ENCODE results near the gene CDYL. TPM values are rescaled to one million over a fixed set of nuclear protein-coding genes. Genes with fewer than 3 reads are reported as not detected.

CDYL gene
- total and polyA plus RNA-seq, 2 of the 4 experiments (the other 2 are of a cell fraction) = 14.2 to 92.1 TPM

GRCh38 chr6:4902363-4902762 is 126.2 kb downstream of the CDYL start:
- Histone ChIP-seq H2BK20ac (ENCODE audit: low read depth, low read length) (no peak overlapping the region), H2AK9ac (replicated peaks; ENCODE audit: low read depth, low read length, poor library complexity) (no peak overlapping the region), H4K91ac (ENCODE audit: insufficient read depth, low read depth, low read length) (no peak overlapping the region), H3K79me1 (ENCODE audit: low read depth in 1 of 2, low read length in 2 of 2) (peaks cover 21 to 44% of the 10 kb centered on the region in 2 experiments), H3K9me3 (ENCODE audit: control insufficient read depth, insufficient read depth, low read length) (0 out of 2 replicates have a peak, but pooled peaks cover 4% of the 10 kb centered on the region), H2AFZ (replicated peaks; ENCODE audit: low read length, poor library complexity) (no peak overlapping the region), H3K9ac (ENCODE audit: low read depth, low read length) (no peak overlapping the region), H3K27ac (ENCODE audit: insufficient read depth, low read length) (no peak overlapping the region), H3K9me1 (ENCODE audit: insufficient read depth, low read length) (peaks cover 10% of the 10 kb centered on the region; the same call in 1 of the 2 replicates), H2BK5ac (ENCODE audit: low read depth, low read length, poor library complexity, severe bottlenecking) (no peak overlapping the region), H4K5ac (ENCODE audit: low read depth, low read length) (no peak overlapping the region), H2BK15ac (ENCODE audit: low read depth, low read length) (no peak overlapping the region), H3K4me3 (ENCODE audit: insufficient read depth, low read depth, low read length) (no peak overlapping the region), H3K18ac (ENCODE audit: low read depth, low read length) (no peak overlapping the region), H3K4me2 (ENCODE audit: low read depth, low read length) (no peak overlapping the region), H3K56ac (ENCODE audit: extremely low read depth, insufficient read depth, low read length) (no peak overlapping the region), H3K27me3 (ENCODE audit: control insufficient read depth, insufficient read depth, low read length) (no peaks in the 10 kb centered on the region), H2AK5ac (ENCODE audit: low read depth, low read length) (no peak overlapping the region), H3K14ac (replicated peaks; ENCODE audit: low read depth, low read length) (no peak overlapping the region), H3K4me1 (ENCODE audit: control insufficient read depth, insufficient read depth, low read length) (peaks cover 8% of the 10 kb centered on the region), H2BK120ac (ENCODE audit: low read depth, low read length) (no peak overlapping the region), H4K8ac (ENCODE audit: low read depth in 2 of 2, low read length in 2 of 2) (no peak overlapping the region), H3K4ac (ENCODE audit: low read depth, low read length) (no peak overlapping the region), H4K20me1 (ENCODE audit: insufficient read depth, low read length) (peaks cover 6% of the 10 kb centered on the region; the same call in 1 of the 2 replicates), H3K36me3 (ENCODE audit: control insufficient read depth, insufficient read depth, low read length) (peaks cover 13% of the 10 kb centered on the region), H3K23ac (ENCODE audit: low read depth, low read length) (no peak overlapping the region)
- intact Hi-C loops (cut with micrococcal nuclease) = no loop called here
- ATAC-seq (ENCODE audit: low read depth) (no peak), DNase-seq (no peak)
- dilution Hi-C loops (cut with HindIII; ENCODE audit: low sequenced_read_pairs, unreplicated experiment) = no loop called here
- ChIA-PET CTCF (no interaction called here), POLR2A (ENCODE audit: unreplicated experiment) (no interaction called here)
- WGBS, 2 experiments (ENCODE audit: extremely low coverage in 2 of 2, insufficient read length in 1 of 2) = no CpG with 5 or more reads among the region's 2 CpGs
- in situ Hi-C loops (cut with MboI; ENCODE audit: low sequenced_read_pairs) = no loop called here
- BruUV-seq (replicated peaks) = no TSS peak
- TF ChIP-seq MAZ (IDR thresholded peaks at IDR 0.05; ENCODE audit: borderline replicate concordance, low read depth, low read length) (no peak), NFE2L2 (IDR thresholded peaks at IDR 0.05; ENCODE audit: low read depth, low read length) (no peak), RAD21 (IDR thresholded peaks at IDR 0.05; ENCODE audit: low read length) (no peak), RCOR1 (IDR thresholded peaks at IDR 0.05; ENCODE audit: insufficient replicate concordance, low read length) (no peak), RFX5 (IDR thresholded peaks at IDR 0.05; ENCODE audit: low read depth, low read length) (no peak), SMC3 (IDR thresholded peaks at IDR 0.05; ENCODE audit: low read depth, low read length) (no peak), CEBPB (IDR thresholded peaks at IDR 0.05; ENCODE audit: low read depth, low read length) (no peak), CHD1 (IDR thresholded peaks at IDR 0.05; ENCODE audit: low read depth, low read length) (no peak), POLR2A (IDR thresholded peaks at IDR 0.05; ENCODE audit: low read depth, low read length) (no peak), FOS (IDR thresholded peaks at IDR 0.05; ENCODE audit: low read depth, low read length) (no peak), CTCF (conservative IDR thresholded peaks at IDR 0.05; ENCODE audit: low read depth, low read length) (no peak), BHLHE40 (IDR thresholded peaks at IDR 0.05; ENCODE audit: low read depth, low read length) (no peak), ELK1 (IDR thresholded peaks at IDR 0.05; ENCODE audit: borderline replicate concordance, low read depth, low read length) (no peak), USF2 (IDR thresholded peaks at IDR 0.05; ENCODE audit: low read depth, low read length) (no peak), MXI1 (IDR thresholded peaks at IDR 0.05; ENCODE audit: borderline replicate concordance, low read depth, low read length) (no peak), MAFK (IDR thresholded peaks at IDR 0.05; ENCODE audit: low read depth, low read length) (no peak)

Data from IMR-90 (cell line).